Left renal cortex interstitium (tissue), 4 donors: Measurements from ENCODE around the gene KRTAP5-6. TPM values are rescaled to one million over a fixed set of nuclear protein-coding genes. Genes with fewer than 3 reads are reported as not detected.

Source experiments
- DNase-seq, 4 donors: peaks; one replicate each; pipeline ENCODE4 v3.0.0-alpha.2; 2013; ENCODE audit warnings: low read depth in 4 of 4, low spot score in 2 of 4, missing footprints in 1 of 4
- polyA plus RNA-seq, 4 donors: library from polyadenylated mRNA; unstranded; fragments of 120-200 nt; gene quantifications; one replicate each; pipeline ENCODE4 v1.2.1, GENCODE V29; 2013; ENCODE audit not compliant: insufficient read length in 4 of 4

Gene KRTAP5-6
- polyA plus RNA-seq, 4 donors: 0.31 TPM; not detected in 3

GRCh38 chr11:1695548-1696108 lies 1.4 kb upstream of the KRTAP5-6 start:
- DNase-seq: no peak

DNA sequence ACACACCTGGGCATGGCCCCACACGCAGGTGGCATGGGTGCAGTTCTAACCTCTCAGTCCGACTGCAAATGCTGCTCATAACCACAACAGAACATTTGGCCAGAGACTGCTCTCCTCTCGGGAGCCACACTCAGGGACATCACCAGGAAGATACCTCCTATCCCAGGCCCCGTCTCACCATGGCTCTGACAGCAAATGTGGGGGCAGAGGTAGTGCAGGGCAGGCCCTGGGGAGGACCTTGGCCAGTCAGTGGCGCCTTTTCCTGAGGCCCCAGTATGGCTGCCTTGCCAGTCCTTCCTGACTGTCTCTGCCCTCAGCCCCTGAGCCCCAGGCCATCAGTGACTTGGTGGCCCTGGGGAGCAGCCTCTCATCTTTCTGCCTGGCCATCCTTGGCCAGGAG lies 2.8 kb downstream of the KRTAP5-6 start:
- no peak for DNase-seq

- no peak for DNase-seq
These were observed 4.3 kb downstream of the KRTAP5-6 start for GRCh38 chr11:1701091-1701807.

DNA sequence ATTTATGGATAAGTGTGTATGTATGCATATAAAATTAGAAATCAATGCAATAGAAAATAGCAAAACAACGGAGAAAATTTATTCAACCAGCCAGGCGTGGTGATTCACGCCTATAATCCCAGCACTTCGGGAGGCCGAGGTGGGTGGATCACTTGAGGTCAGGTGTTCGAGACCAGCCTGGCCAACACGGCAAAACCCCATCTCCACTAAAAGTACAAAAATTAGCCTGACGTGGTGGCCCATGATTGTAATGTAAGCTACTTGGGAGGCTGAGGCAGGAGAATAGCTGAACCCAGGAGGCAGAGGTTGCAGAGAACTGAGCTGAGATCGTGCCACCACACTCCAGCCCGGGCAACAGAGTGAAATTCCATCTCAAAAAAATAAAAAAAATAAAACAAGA lies 5.5 kb downstream of the KRTAP5-6 start:
- DNase-seq: no peak

GRCh38 chr11:1703146-1703545 lies 6.2 kb downstream of the KRTAP5-6 start:
- no peak for DNase-seq

GRCh38 chr11:1705126-1706052 lies 8.4 kb downstream of the KRTAP5-6 start:
- DNase-seq: no peak

DNA sequence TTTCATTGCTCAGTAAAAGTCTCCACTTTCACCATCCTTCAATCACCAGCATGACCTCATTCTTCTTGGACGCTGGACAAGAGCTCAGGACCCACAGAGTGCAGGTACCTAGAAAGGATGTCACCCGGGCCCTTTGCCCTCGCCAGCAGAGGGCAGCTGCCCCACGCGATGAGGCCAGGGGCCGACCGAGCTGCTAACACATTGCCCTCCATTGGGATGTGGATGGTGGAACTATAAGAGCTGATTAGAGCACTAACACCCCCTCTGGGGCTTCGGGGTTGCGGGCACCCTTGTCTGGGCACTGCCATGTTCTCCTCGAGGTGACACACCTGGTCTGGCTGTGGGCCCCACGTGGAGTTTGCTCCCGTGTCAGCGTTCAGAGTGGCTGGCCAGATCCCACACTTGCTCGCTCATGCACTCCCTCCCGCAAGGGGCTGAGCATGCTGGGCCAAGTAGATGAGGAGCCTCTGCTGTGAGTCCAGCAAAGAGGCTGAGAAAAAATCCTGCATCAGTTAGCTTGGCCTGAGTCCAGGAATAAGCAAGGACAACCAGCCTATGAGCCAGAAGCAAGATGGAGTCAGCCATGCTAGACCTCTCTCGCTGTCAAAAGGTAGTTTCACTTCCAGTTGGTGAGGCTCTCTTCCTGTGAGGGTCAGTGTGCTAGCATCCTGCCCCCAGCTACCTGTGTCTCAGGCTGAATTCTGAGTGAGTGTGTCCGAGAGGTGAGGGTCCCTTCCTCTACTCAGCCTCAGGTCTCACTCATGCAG lies 9.8 kb downstream of the KRTAP5-6 start:
- DNase-seq: no peak

- DNase-seq: no peak
These were observed 10.8 kb downstream of the KRTAP5-6 start for GRCh38 chr11:1707751-1708150.

DNA sequence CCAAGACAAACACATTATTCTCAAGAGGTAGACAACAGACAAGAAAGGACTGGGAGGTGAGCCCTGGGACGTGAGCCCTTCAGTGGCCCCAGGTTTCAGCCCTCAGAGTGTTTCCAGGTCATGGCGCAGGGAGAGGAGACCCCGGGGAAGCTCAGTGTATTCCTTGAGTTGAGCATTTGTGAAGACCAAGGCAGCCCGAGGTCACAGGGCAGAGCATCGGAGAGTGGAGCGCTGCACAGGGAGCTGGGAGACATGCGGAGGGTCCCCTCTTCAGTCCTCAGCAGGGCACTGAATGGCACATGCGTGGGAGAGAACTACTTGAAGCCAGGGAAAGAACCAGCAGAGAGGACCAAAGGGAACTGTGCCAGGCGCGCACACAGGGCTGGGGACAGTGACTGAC lies 11.7 kb downstream of the KRTAP5-6 start:
- DNase-seq: no peak

DNA sequence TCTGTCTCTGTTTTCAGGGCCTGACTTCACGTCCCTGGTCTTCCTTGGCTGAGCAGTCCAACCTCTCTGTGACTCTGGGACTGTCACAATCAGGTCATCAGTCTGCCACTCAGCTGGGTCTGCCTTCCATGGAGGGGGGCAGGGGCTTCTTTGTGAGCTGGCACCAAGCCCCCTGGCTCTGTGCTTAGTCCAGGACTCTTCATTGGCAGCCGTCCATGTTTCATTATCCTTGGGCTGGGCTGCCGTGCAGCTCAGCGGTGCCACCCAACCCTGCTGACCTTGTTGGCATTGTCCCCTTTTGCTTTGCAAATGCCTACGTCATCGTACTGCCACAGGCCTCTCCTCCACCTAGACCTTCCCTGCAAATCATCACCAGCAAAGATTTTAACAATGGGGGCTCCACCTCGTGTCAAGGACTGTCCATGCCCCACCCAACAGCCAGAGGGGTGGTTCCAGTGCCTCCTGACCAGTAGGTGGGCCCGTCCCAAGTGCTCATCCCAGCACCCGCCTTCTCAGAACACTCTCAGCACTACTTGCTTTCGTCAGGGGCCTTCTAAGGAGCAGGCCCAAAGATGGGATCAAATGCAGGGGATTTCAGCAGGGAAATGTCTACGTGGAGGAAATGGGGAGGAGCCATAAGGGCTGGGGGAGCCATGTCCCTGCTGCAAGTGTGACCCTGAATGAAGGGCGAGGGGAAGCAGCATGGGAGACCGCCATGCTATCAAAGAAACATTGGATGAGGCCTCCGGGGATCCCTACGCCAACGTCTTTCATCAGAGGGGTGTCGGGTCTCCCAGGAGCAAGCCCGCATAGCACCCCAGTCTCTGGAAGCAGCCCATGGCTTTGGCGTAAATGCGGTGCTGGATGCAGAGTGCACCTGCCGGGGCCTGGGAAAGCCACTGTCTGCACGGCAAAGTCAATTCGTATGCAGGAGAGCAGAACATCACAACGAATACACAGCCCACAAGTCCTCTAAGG lies 18.2 kb downstream of the KRTAP5-6 start:
- no peak for DNase-seq

- DNase-seq: no peak
These were observed 20.8 kb downstream of the KRTAP5-6 start for GRCh38 chr11:1717745-1718144.

DNA sequence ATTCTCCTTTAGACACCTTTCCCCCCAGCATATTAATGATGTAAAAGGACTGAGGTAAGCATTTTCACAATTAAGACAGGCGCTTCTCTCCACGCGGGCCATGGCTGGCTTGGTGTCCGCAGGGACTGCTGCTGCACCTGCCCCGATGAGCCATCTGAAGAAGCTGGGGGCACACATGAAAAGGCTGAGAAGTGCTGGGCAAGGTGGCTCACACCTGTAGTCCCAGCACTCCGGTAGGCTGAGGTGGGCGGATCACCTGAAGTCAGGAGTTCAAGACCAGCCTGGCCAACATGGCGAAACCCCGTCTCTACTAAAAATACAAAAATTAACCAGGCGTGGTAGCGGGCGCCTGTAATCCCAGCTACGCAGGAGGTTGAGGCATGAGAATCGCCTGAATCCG lies 21.3 kb downstream of the KRTAP5-6 start:
- DNase-seq: no peak

DNA sequence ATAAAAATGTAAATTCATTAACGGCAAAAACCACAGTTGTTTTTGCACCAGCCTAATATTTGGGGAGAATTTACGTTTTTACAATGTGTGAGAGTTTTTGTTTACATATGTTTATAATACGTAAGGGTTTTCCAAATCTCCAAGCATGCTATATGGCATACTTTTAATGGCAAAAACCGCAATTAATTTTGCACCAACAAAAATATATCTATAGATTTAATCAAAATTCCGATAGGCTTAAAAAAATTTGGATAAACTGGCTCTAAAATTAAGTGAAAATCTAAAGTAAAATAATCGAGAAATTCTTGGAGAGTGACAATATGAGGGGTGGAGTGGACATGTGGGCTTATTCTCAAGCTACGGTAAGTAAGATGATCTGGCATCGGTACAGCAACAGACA lies 22.8 kb downstream of the KRTAP5-6 start:
- DNase-seq: no peak

DNA sequence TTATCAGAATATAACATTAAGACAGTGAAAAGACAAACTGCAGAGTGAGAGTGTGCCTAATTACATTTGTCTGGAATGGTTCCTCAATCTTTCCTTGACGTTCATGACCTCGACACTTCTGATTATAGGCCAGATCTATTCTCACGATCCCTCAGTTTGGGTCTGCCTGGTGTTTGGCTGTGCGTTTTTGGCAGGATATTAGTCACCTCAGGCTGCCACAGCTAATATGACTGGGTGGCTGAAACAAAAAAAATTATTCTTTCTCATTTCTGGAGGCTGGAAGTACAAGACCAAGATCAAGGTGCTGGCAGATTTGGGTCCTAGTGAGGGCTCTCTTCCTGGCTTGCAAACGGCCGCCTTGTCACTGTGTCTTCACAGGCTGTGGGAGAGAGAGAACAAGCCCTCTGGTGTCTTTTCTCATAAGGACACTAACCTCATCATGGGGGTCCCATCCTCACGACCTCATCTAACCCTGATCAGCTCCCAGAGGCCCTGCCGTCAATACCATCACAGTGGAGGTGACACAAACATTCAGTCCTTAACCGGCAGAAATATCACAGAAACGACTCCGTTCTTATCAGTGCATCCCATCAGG lies 30.2 kb downstream of the KRTAP5-6 start:
- DNase-seq: no peak

DNA sequence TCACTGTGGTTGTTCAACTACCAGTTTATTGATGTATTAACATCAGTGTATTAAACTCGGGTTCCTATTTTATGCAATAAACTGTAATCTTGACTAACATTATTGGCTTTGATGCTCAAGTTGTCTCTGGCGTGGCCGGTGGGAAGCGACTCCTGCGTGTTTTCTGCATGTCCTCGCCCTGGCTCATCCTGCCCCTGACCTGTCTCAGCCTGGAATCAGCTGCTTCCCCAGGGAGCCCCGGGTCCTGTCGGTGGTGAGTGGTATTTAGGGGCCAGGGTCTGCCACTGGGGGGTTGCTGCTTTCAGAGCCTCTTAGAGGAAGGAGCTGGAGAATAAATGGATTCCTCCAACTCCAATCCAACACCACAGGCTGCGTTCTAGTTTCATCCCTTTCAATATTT lies 30.9 kb downstream of the KRTAP5-6 start:
- DNase-seq: no peak

DNA sequence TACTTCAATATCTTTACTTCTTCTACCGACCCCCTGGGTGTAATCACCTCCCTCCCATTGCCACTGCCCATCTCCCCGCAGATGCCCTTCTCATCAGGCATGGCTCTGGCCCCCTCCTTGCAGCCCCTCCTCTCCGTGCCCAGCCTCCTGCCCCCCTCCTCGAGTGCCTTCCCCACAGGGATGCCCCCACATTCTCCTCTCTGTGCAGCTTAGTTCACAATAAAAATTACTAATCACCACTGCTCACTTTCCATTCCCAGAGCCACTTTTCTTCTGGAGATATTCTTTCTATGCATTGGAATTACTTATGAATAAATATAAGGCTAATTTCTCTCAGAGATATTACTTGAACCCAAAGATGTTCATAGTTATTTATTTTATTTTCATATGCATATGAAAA lies 31.3 kb downstream of the KRTAP5-6 start:
- DNase-seq: no peak

DNA sequence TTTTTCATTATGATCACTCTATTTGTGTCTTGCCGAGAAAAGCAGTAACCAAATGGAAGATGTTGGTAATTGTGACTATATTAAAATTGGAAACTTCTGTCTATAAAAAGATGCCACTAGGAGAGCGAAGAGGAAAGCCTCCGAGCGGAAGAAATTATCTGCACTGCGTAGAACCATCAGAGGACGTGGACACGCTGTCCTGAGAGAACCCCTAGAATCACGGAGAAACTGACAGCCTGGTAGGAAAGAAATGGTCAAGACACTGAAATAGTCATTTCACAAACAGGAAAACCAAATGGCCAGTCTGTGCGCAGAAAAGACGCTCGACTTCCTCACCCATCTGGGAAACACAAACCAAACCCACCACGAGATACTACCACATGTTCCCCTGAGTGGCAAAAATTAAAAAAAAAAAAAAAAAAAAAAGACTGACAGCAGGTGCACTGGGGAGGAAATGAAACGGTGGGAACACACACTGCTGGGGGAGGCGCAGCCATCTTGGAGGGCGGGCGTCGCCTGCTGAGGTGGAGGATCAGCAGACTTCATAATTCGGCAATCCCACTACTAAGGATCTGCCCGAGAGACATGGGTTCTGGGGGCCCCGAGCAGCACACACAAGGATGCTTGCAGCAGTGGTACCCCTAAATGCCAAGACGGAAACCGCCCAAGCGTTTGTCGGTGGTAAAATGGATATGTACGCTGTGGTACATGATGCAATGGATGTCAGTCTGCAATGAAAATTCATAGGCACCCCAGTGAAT lies 32.1 kb downstream of the KRTAP5-6 start:
- no peak for DNase-seq

GRCh38 chr11:1729692-1730011 lies 32.7 kb downstream of the KRTAP5-6 start:
- no peak for DNase-seq
